D721Med (cell line): ENCODE data around the gene UGT2B15.

Source experiments
- DNase-seq: peaks from one replicate; pipeline ENCODE4 v3.0.0; 2011; ENCODE audit warnings: low spot score; ENCODE audit not compliant: insufficient read length
- FAIRE-seq: peaks from 2 replicates; lab custom pipeline; 2011; peaks lifted over from hg19 to GRCh38; lab: Jason Lieb, UNC
- TF ChIP-seq, protein P1 (sequence below): IDR thresholded peaks from 2 replicates; pipeline ENCODE4 v1.5.1; 2012; ENCODE audit warnings: mild to moderate bottlenecking, control low read depth; ENCODE audit not compliant: insufficient read depth; ENCODE audit errors: missing control alignments

The UGT2B15 gene

DNA sequence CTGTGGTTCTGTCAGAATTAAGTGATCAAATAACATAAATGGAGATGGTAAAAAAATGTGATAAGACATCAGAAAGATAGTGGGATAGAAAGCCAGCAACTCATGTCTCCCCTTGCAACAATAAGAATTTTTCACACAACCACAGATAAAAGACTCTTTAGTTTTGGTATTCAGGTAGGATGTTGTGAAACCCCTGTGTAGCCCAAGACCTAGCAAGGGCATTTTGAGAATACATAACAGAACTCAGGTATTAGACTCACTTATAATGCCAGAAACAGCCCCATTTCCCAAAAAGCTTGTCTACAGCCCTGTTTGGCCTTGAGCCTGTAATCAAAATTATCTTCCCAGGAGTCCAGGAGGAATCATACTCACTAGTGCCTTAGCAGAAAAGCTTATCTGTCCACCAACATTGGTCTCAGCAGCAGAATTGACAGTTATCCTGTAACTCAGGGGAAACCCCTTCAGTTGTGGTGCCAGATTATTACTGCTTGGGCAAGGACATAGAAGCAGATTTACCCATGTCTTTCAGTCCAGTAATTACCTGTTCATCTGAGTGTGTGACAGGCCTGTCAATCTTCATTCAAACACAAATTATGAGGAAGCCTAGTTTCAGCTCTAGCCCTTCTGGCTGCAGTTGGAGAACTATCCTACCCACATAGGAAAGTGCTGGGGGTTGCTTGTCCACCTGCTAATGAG, 53.3 kb downstream of the UGT2B15 start:
- FAIRE-seq (no peak), DNase-seq (no peak)
- TF ChIP-seq, protein P1, sequence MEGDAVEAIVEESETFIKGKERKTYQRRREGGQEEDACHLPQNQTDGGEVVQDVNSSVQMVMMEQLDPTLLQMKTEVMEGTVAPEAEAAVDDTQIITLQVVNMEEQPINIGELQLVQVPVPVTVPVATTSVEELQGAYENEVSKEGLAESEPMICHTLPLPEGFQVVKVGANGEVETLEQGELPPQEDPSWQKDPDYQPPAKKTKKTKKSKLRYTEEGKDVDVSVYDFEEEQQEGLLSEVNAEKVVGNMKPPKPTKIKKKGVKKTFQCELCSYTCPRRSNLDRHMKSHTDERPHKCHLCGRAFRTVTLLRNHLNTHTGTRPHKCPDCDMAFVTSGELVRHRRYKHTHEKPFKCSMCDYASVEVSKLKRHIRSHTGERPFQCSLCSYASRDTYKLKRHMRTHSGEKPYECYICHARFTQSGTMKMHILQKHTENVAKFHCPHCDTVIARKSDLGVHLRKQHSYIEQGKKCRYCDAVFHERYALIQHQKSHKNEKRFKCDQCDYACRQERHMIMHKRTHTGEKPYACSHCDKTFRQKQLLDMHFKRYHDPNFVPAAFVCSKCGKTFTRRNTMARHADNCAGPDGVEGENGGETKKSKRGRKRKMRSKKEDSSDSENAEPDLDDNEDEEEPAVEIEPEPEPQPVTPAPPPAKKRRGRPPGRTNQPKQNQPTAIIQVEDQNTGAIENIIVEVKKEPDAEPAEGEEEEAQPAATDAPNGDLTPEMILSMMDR, result no peak

DNA sequence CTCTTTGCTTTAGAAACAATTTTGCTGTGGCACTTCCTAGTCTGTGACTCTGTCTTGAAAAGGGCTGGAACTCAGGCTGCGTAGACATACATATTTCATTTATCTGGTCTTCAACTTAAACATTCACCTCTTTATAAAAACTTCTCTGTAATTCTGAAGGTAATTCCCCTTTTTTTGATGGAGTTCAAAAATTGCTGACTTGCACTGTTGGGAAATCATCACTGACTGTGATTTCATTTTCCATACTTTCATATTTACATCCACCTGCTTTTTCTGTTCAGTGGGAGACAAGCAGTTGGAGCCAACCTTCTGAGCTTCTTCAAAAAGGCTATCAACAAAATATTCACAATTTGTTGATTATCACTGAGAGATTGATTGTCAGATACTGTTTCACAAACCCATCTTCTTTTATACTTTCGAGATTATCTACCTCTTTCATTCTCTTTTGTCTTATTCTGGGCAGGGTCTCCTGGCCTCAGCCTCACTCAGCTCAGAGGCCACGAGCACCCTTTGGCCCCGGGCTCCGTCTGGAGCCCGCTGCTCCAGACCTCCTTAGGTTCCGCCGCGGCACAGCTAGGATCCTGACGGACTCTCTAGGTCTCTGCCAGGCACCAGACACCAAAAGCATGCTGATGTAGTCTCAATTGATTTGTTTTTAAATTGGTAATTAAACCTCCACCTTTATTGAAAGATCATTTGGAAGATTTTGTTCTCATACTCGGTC, 54.6 kb downstream of the UGT2B15 start:
- TF ChIP-seq, protein P1, result no peak
- FAIRE-seq (no peak), DNase-seq (no peak)

DNA sequence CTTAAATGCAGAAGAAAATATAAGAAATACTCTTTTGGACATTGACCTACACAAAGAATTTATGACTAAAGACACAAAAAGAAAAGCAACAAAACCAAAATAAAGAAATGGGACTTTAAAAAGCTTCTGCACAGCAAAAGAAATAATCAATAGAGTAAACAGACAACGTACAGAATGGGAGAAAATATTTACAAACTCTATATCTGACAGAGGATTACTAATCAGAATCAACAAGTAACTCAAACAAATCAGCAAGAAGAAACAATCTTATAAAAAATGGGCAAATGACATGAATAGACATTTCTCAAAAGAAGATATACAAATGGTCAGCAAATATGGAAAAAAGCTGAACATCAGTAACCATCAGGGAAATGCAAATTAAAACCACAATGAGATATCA, 56.7 kb downstream of the UGT2B15 start:
- DNase-seq (no peak), FAIRE-seq (no peak)
- TF ChIP-seq, protein P1, result no peak

DNA sequence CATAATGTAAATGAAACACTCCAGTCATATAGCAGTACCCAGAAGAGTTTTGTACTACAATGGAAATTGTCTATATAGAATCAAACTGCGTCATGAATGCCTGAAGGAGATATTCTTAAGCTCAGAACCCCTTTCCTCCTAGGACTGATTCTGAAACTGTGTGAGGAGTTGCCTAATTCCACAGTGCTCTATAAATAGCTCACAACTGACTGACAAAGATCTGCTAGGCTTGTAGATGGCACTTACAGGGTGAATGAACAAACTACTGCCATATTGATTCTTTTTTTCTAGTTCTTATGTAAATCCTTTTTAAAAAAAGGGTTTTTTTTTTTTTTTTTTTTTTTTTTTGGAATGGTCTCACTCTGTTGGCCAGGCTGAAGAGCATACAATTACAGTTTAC, 64.2 kb downstream of the UGT2B15 start:
- TF ChIP-seq, protein P1, result no peak
- DNase-seq, result no peak
- FAIRE-seq, result no peak

DNA sequence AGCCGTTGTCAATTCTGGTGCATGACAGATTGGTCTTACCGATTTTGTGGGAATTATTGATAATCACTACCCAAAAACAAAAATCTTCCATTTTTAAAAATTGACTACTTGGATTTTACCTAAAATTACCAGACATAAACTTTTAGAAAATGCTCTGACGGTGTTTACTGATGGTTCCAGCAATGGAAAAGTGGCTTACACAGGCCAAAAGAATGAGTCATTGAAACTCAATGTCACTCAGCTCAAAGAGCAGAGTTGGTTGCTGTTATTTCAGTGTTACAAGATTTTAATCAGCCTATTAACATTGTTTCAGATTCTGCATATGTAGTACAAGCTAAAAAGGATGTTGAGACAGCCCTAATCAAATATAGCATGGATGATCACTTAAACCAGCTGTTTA, 71.3 kb downstream of the UGT2B15 start:
- DNase-seq (no peak), FAIRE-seq (no peak)
- TF ChIP-seq, protein P1, result no peak

DNA sequence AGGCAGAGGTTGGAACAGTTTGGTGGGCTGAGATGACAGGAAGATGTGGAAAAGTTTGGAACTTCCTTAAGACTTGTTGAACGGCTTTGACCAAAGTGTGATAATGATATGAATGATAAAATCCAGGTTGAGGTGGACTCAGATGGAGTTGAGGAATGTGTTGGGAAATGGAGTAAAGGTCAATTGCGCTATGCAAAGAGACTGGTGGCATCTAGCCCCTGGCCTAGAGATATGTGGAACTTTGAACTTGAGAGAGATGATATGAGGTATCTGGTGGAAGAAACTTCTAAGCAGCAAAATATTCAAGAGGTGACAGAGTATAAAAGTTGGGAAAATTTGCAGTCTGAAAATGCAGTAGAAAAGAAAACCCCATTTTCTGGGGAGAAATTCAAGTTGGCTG, 73.0 kb downstream of the UGT2B15 start:
- DNase-seq, result no peak
- FAIRE-seq, result no peak
- TF ChIP-seq, protein P1, result no peak
